ENCODE data around the gene TFR2. TPM values are rescaled to one million over a fixed set of nuclear protein-coding genes. Genes with fewer than 3 reads are reported as not detected.

The TFR2 gene
- total RNA-seq, 1 experiment from 2014 or later, result 9.1 TPM

GRCh38 chr7:100687261-100687660 lies 45.9 kb upstream of the TFR2 start:
- no peak overlapping the region for H3K4me3 ChIP-seq (ENCODE audit: low read depth in 2 of 2, low read length in 2 of 2)
- intact Hi-C loops (cut with micrococcal nuclease; ENCODE audit: unreplicated experiment), result loop anchor here (10.0 kb wide), 1 partner anchor 52 kb away; no protein-coding TSS in a partner anchor
- ChIA-PET POLR2A (no interaction called here), CTCF (no interaction called here)
- DNase-seq (ENCODE audit: low read depth, low spot score) (no peak), ATAC-seq (no peak)
- H3K9me3 ChIP-seq (ENCODE audit: control insufficient read depth, insufficient read depth, low read depth, low read length), result no peaks in the 10 kb centered on the region
- TF ChIP-seq REST (IDR thresholded peaks at IDR 0.05; ENCODE audit: insufficient read depth in 1 of 2, low read depth in 2 of 2, low read length in 1 of 2), result no peak
- no peak for TF ChIP-seq POLR2AphosphoS5 (IDR thresholded peaks at IDR 0.05; ENCODE audit: low read depth, low read length)
- no peak for TF ChIP-seq CTCF (IDR thresholded peaks at IDR 0.05)
- no peak for TF ChIP-seq SIN3A (IDR thresholded peaks at IDR 0.05; ENCODE audit: borderline replicate concordance, insufficient read depth, low read depth, low read length)
- no peak for TF ChIP-seq TCF7L2 (IDR thresholded peaks at IDR 0.05; ENCODE audit: low read depth, low read length)
- H3K4me1 ChIP-seq (ENCODE audit: control insufficient read depth, insufficient read depth, low read length), result peaks cover 19% of the 10 kb centered on the region
- no peaks in the 10 kb centered on the region for H3K36me3 ChIP-seq (ENCODE audit: control insufficient read depth, insufficient read depth, low read length)
- no peaks in the 10 kb centered on the region for H3K27me3 ChIP-seq (ENCODE audit: control insufficient read depth, insufficient read depth, low read length)
- no TSS peak for BruUV-seq (replicated peaks)
- H3K27ac ChIP-seq (ENCODE audit: low read length), result no peak overlapping the region
- in situ Hi-C loops (cut with HindIII; ENCODE audit: low pct_unique_long_range_greater_than_20kb, low sequenced_read_pairs), result no loop called here

- Histone ChIP-seq H3K27ac (ENCODE audit: low read length) (no peak overlapping the region), H3K4me3 (ENCODE audit: low read depth in 2 of 2, low read length in 2 of 2) (no peak overlapping the region), H3K36me3 (ENCODE audit: control insufficient read depth, insufficient read depth, low read length) (no peaks in the 10 kb centered on the region), H3K9me3 (ENCODE audit: control insufficient read depth, insufficient read depth, low read depth, low read length) (no peaks in the 10 kb centered on the region), H3K27me3 (ENCODE audit: control insufficient read depth, insufficient read depth, low read length) (no peaks in the 10 kb centered on the region), H3K4me1 (ENCODE audit: control insufficient read depth, insufficient read depth, low read length) (peaks cover 17% of the 10 kb centered on the region)
- no peak for TF ChIP-seq POLR2AphosphoS5 (IDR thresholded peaks at IDR 0.05; ENCODE audit: low read depth, low read length)
- TF ChIP-seq REST (IDR thresholded peaks at IDR 0.05; ENCODE audit: insufficient read depth in 1 of 2, low read depth in 2 of 2, low read length in 1 of 2), result no peak
- TF ChIP-seq SIN3A (IDR thresholded peaks at IDR 0.05; ENCODE audit: borderline replicate concordance, insufficient read depth, low read depth, low read length), result no peak
- TF ChIP-seq TCF7L2 (IDR thresholded peaks at IDR 0.05; ENCODE audit: low read depth, low read length), result no peak
- no peak for TF ChIP-seq CTCF (IDR thresholded peaks at IDR 0.05)
- no TSS peak for BruUV-seq (replicated peaks)
- CTCF ChIA-PET, result no interaction called here
- DNase-seq (ENCODE audit: low read depth, low spot score) (no peak), ATAC-seq (no peak)
- POLR2A ChIA-PET, result no interaction called here
- in situ Hi-C loops (cut with HindIII; ENCODE audit: low pct_unique_long_range_greater_than_20kb, low sequenced_read_pairs), result no loop called here
- intact Hi-C loops (cut with micrococcal nuclease; ENCODE audit: unreplicated experiment), result loop anchor here (10.0 kb wide), 1 partner anchor 52 kb away; no protein-coding TSS in a partner anchor
These were observed 45.5 kb upstream of the TFR2 start for GRCh38 chr7:100686822-100687211.
